SH-SY5Y (cell line): Measurements from ENCODE around the gene KPTN.

Source experiments
- GATA2 ChIP-seq: IDR thresholded peaks from 2 replicates; pipeline ENCODE4 v1.6.1; 2011; ENCODE audit warnings: mild to moderate bottlenecking, low read depth, low read length
- GATA3 ChIP-seq: IDR thresholded peaks from 2 replicates; pipeline ENCODE4 v1.6.1; 2011; ENCODE audit warnings: low read depth, mild to moderate bottlenecking, low read length, moderate library complexity

The KPTN gene

GRCh38 chr19:47512948-47513319 lies 28.9 kb upstream of the KPTN start:
- no peak for TF ChIP-seq GATA3

GRCh38 chr19:47512183-47512947 lies 28.3 kb upstream of the KPTN start:
- TF ChIP-seq GATA2 (no peak), GATA3 (no peak)

- TF ChIP-seq GATA3 = no peak
- no peak for TF ChIP-seq GATA2
Observed at GRCh38 chr19:47511681-47512080, 27.7 kb upstream of the KPTN start.

- TF ChIP-seq GATA2 (no peak), GATA3 (no peak)
Observed at GRCh38 chr19:47511128-47511517, 27.1 kb upstream of the KPTN start.

- TF ChIP-seq GATA2 (no peak), GATA3 (no peak)
Observed at GRCh38 chr19:47510516-47511127, 26.6 kb upstream of the KPTN start.

GRCh38 chr19:47509973-47510372 lies 26.0 kb upstream of the KPTN start:
- TF ChIP-seq GATA2 (no peak), GATA3 (no peak)

- TF ChIP-seq GATA3 = no peak
- no peak for TF ChIP-seq GATA2
Observed at GRCh38 chr19:47509170-47509847, 25.3 kb upstream of the KPTN start.

GRCh38 chr19:47508721-47509120 lies 24.7 kb upstream of the KPTN start:
- no peak for TF ChIP-seq GATA2
- no peak for TF ChIP-seq GATA3

- TF ChIP-seq GATA3 = no peak
- TF ChIP-seq GATA2 = no peak
Observed at GRCh38 chr19:47507924-47508553, 24.0 kb upstream of the KPTN start.

GRCh38 chr19:47507012-47507411 lies 23.0 kb upstream of the KPTN start:
- TF ChIP-seq GATA2 (no peak), GATA3 (no peak)

- no peak for TF ChIP-seq GATA2
- no peak for TF ChIP-seq GATA3
Observed at GRCh38 chr19:47506459-47506858, 22.4 kb upstream of the KPTN start.

- no peak for TF ChIP-seq GATA3
- no peak for TF ChIP-seq GATA2
Observed at GRCh38 chr19:47505506-47505905, 21.5 kb upstream of the KPTN start.

GRCh38 chr19:47503826-47504150 lies 19.8 kb upstream of the KPTN start:
- TF ChIP-seq GATA2 = no peak

- TF ChIP-seq GATA3 (no peak), GATA2 (no peak)
Observed at GRCh38 chr19:47503130-47503825, 19.3 kb upstream of the KPTN start.
